BJ (cell line): ENCODE data around the gene STAB1. TPM values are rescaled to one million over a fixed set of nuclear protein-coding genes. Genes with fewer than 3 reads are reported as not detected.

Experiments
- CTCF ChIA-PET: fragments of 350-600 bp; formaldehyde crosslinking; extraction: SDS; loops from one replicate; lab custom pipeline; 2021; ENCODE audit warnings: antibody characterized with exemption, inconsistent platforms; lab: Yijun Ruan, JAX
- POLR2A ChIA-PET: fragments of 300-600 bp; sonication (Branson Sonifier 250); formaldehyde crosslinking; extraction: SDS; loops from one replicate; lab custom pipeline; 2021; ENCODE audit warnings: antibody characterized with exemption; lab: Charles Lee
- DNase-seq: peaks from one replicate; pipeline ENCODE4 v3.0.0-alpha.2; 2011; ENCODE audit warnings: low read depth
- H3K27me3 ChIP-seq: 2 replicates; pipeline ENCODE4 v1.6.0; 2011; ENCODE audit warnings: low read length; ENCODE audit not compliant: control insufficient read depth, insufficient read depth
- H3K36me3 ChIP-seq: 2 replicates; pipeline ENCODE4 v1.5.1; 2011; ENCODE audit warnings: low read length; ENCODE audit not compliant: control insufficient read depth, insufficient read depth
- H3K4me3 ChIP-seq: 2 replicates; pipeline ENCODE4 v1.5.1; 2011; ENCODE audit warnings: low read depth, mild to moderate bottlenecking, control low read depth, low read length
- polyA plus RNA-seq: library from polyadenylated mRNA; depleted of rRNA; stranded (reverse); fragments of >200 nt; gene quantifications from 2 replicates; pipeline ENCODE4 v1.2.3, GENCODE V29; 2011
- TF ChIP-seq, protein P1 (sequence below): IDR thresholded peaks from 2 replicates; pipeline ENCODE4 v1.5.1; 2011; ENCODE audit warnings: low read depth, mild to moderate bottlenecking, control low read depth, inconsistent platforms, low read length, moderate library complexity; ENCODE audit not compliant: insufficient read depth

Gene STAB1
- polyA plus RNA-seq, 1 experiment: 0.01 TPM

DNA sequence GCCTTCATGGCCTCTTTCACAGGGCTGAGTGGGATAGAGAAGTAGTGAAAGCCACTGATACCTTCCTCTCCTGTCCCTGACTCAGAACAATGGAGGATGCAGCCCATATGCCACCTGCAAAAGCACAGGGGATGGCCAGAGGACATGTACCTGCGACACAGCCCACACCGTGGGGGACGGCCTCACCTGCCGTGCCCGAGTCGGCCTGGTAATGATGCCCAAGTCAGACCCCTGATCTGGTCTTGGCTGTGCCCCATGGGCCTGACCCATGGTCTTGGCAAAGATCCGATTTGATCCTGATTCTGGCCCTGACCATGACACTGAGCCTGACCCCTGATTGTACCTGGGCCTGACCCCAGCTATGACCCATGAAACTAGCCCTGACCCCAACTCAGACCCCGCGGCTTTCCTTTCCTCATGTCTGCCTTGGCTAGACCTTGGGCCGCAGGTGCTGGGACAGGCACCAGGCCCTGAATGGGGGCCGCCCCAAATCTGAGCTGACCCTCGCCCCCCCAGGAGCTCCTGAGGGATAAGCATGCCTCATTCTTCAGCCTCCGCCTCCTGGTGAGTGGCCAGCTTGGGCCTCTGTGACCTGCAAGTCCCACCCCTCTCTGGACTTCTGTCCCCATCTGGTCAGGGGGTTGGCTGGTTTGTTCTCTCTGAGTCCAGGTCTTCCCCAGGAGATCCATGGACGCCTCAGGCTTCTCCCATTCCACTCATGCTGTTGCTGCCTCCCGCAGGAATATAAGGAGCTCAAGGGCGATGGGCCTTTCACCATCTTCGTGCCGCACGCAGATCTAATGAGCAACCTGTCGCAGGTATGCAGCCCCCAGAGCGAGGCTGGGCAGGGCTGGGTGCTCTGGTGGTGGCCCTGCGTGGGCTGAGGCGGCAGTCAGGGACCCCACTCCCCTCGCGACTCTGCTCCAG, 22.9 kb downstream of the STAB1 start:
- TF ChIP-seq, protein P1, sequence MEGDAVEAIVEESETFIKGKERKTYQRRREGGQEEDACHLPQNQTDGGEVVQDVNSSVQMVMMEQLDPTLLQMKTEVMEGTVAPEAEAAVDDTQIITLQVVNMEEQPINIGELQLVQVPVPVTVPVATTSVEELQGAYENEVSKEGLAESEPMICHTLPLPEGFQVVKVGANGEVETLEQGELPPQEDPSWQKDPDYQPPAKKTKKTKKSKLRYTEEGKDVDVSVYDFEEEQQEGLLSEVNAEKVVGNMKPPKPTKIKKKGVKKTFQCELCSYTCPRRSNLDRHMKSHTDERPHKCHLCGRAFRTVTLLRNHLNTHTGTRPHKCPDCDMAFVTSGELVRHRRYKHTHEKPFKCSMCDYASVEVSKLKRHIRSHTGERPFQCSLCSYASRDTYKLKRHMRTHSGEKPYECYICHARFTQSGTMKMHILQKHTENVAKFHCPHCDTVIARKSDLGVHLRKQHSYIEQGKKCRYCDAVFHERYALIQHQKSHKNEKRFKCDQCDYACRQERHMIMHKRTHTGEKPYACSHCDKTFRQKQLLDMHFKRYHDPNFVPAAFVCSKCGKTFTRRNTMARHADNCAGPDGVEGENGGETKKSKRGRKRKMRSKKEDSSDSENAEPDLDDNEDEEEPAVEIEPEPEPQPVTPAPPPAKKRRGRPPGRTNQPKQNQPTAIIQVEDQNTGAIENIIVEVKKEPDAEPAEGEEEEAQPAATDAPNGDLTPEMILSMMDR: no peak
- Histone ChIP-seq H3K27me3 (peaks cover 2% of the 10 kb centered on the region), H3K4me3 (no peak overlapping the region), H3K36me3 (no peaks in the 10 kb centered on the region)
- ChIA-PET POLR2A (no interaction called here), CTCF (interaction anchor here (1.2 kb wide), 1 partner anchor 43 kb away, joined by 3 read pairs; no protein-coding TSS in a partner anchor)
- DNase-seq: no peak

DNA sequence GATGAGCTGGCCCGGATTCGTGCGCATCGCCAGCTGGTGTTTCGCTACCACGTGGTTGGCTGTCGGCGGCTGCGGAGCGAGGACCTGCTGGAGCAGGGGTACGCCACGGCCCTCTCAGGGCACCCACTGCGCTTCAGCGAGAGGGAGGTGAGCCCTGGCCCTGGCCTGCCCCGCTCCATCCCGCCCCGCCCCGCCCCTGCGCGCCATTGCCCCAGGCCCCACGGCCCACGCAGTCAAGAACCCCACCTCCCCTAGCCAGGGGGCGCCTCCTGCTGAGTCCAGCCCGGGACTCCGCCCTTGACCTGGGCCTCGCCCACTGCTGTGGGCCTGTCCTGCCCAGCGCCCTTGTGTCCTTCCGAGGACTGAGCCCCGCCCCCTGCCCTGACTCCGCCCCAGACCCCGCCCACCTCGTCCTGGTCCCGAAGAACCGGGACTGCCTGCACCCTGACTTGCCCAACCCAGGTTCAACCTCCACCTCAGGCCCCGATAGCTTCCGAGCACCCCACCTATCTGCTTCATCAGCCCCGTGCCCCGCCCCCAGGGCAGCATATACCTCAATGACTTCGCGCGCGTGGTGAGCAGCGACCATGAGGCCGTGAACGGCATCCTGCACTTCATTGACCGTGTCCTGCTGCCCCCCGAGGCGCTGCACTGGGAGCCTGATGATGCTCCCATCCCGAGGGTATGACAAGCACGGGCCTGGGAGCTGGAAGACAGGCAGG, 23.7 kb downstream of the STAB1 start:
- POLR2A ChIA-PET: no interaction called here
- Histone ChIP-seq H3K27me3 (peaks cover 2% of the 10 kb centered on the region), H3K36me3 (peaks cover 3% of the 10 kb centered on the region), H3K4me3 (peak overlapping the region; percentile 19; the same call in 1 of the 2 replicates)
- TF ChIP-seq, protein P1: no peak
- CTCF ChIA-PET: interaction anchor here (1.2 kb wide), 1 partner anchor 43 kb away, joined by 3 read pairs; no protein-coding TSS in a partner anchor
- no peak for DNase-seq

DNA sequence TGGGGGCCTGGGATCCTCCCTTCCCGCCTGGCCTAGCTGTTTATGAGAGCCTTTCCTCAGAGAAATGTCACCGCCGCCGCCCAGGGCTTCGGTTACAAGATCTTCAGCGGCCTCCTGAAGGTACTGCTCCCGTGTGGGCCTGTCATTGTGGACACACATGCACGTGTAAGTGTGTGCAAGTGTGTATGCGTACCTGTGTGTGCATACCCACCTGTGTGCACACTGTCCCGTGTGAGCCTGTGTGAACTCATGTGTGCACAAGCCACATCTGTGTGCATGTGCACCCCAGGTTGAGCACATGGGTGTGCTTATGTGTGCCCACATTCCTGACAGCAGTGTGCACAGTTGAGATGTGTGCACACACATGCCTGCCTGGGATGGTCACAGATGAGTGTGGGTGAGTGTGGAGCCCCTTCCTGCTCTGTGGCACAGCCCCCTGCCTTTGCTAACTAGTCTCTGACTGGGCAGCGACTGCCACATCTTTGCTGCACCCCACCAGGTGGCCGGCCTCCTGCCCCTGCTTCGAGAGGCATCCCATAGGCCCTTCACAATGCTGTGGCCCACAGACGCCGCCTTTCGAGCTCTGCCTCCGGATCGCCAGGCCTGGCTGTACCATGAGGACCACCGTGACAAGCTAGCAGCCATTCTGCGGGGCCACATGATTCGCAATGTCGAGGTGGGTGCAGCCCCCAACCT, 24.5 kb downstream of the STAB1 start:
- CTCF ChIA-PET: no interaction called here

DNA sequence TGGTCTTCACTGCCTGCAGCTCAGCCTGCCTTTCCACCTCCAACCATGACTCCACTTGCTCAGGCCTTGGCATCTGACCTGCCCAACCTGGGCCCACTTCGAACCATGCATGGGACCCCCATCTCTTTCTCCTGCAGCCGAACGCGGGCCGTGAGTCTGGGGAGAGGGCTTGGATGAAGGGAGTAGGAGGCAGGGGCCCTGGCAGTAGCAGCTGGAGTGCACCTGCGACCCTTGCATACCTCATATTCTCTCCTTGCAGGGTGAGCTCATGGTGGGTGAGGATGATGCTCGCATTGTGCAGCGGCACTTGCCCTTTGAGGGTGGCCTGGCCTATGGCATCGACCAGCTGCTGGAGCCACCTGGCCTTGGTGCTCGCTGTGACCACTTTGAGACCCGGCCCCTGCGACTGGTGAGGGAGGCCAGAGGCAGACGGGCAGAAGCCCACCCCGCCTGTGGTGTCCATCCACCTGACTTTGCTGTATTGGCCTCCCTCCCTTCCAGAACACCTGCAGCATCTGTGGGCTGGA, 25.1 kb downstream of the STAB1 start:
- no peak for DNase-seq
- ChIA-PET CTCF (no interaction called here), POLR2A (no interaction called here)
- Histone ChIP-seq H3K36me3 (peaks cover 9% of the 10 kb centered on the region), H3K4me3 (no peak overlapping the region), H3K27me3 (no peaks in the 10 kb centered on the region; the same call in 1 of the 2 replicates)
- TF ChIP-seq, protein P1: no peak

More for the DNA sequence above, 24.5 kb downstream of the STAB1 start:
- H3K36me3 ChIP-seq: peaks cover 7% of the 10 kb centered on the region
- peaks cover 2% of the 10 kb centered on the region for H3K27me3 ChIP-seq
- TF ChIP-seq, protein P1: no peak
- no peak overlapping the region for H3K4me3 ChIP-seq
- no peak for DNase-seq
- POLR2A ChIA-PET: no interaction called here
